Inflammatory macrophage treated with lipopolysaccharide for 1 hour (primary cell): ENCODE measurements around the gene CFAP100.

Source experiments
- DNase-seq, 2 donors: peaks; one replicate each; pipeline ENCODE4 v3.0.0-alpha.2; 2020 to 2022

CFAP100 gene

DNA sequence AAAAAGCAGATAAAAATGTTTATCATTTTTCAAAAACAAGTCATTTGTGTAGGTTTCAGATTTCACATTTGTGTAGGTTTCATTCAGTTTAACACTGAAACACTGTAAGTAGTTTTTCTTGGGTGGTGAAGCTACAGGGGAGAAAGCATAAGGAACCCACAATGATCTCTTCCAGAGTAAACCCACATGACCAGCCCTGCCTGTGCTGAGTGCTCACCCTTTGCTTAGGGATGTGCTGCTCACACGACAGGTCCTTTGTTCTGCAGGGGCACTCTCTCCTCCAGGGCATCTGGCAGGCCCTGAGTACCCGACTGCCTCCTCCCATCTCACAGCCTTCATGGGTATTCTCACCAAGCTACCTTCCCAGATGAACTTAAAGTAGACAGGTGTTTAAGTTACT, 52.1 kb downstream of the CFAP100 start:
- DNase-seq, result no peak

DNA sequence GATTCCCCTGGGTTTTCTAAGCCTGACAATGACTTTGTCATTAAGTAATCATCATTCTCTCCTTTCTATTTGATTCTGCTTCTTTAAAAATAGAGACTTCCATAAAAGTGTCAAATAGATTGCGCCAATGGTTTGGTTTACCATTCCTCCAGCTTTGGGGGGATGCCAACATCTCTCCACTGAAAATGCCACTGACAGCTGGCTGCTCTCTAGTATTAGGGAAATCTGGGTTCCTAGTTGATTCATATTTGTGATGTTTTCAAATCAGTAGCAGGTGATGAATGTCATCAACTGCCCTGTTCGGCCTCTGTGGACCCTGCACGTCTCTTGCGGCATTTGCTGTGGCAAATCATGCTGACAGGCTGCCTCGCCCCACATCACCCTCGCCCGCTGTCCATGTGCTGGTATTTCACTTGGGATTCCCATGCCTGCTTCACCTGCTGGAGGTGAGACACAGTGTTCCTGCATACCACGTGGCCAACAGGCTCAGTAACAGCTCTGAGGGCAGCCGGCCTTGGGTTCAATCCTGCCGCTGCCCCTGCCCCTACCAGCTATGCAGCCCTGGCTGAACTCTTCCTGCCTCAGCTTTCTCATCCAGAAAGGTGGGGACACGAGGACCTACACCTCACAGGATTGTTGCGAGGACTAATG, 52.9 kb downstream of the CFAP100 start:
- DNase-seq, result no peak

GRCh38 chr3:126448136-126448892, 53.6 kb downstream of the CFAP100 start:
- no peak for DNase-seq

- no peak for DNase-seq
These were observed 54.1 kb downstream of the CFAP100 start for GRCh38 chr3:126448893-126449180.

DNA sequence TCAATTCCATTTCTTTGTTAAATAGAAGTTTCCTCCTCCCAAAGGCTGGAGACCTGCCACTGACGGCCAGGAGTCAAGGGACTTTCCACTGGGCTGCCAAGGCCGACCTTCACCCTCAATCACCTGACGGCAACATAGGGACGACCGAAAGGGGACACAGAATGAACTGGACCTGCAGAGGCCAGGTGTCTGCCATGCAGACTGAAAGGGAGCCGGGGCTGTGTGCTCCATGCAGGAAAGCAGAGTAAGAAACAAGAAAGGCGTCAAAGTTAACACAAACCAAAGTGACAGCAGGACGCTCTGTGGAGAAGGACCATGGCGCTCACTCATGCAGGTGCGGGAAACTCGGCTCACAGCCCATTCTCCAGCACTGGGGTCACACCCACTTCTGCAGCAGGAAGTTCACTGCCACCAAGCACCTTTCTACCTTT, 54.9 kb downstream of the CFAP100 start:
- no peak for DNase-seq

- DNase-seq, result no peak
These were observed 55.5 kb downstream of the CFAP100 start for GRCh38 chr3:126450219-126450618.

DNA sequence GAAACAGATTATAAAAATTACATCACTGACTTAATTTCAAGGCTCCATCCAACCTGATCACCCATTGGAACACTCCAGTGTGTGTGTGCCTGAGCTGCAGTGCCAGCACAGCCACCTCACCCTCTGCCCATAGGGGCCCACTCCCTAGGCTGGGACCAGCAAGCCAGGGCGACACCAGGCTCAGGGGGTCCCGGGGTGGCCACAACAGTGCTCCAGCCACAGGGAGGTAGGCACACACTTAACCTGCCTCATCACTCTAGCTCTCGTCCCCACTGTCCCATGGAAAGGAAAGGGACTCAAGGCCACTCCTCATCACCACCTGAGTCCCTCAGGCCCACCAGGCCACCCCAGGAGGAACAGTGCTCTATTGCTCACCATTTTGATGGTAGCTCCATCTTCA, 56.0 kb downstream of the CFAP100 start:
- no peak for DNase-seq

GRCh38 chr3:126451511-126451910, 56.8 kb downstream of the CFAP100 start:
- no peak for DNase-seq

- DNase-seq, result no peak
These were observed 57.5 kb downstream of the CFAP100 start for GRCh38 chr3:126452213-126452612.

GRCh38 chr3:126454025-126454424, 59.3 kb downstream of the CFAP100 start:
- DNase-seq, result no peak

DNA sequence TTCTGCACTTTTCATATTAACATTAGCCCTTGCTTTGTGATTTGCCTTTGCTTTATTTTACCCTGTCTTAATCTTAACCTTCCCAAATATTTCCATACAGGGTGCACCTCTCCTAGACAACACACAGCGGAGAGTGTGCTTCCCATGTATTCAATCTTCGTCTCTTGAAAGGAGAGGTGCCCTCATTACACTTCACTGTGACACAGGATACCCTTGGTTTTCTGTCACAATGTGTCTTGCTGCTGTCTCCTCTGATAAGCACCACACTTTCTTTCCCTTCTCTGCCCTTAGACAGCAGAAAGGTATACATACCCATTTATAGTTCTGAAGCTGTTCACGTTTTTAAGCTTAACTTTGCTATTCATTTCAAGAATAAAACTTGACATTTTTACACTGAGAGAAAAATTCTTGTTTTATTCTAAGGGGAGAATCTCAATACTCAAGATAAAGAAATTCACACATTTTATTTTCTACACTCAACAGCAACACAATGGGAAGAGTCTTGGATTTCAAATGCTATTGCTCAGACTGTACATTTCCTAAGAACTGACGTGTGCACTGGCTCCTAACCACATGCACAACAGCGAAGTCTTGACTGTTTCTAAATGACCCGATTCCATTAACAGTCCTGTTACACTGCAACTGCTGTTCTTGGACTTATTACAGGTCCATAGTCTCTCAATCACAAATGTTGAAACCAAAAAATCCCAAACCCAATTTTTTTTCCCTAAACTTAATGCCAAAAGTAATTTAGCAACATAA, 59.9 kb downstream of the CFAP100 start:
- DNase-seq, result no peak

GRCh38 chr3:126456211-126456610, 61.5 kb downstream of the CFAP100 start:
- no peak for DNase-seq

- DNase-seq, result no peak
These were observed 62.2 kb downstream of the CFAP100 start for GRCh38 chr3:126456766-126457388.

DNA sequence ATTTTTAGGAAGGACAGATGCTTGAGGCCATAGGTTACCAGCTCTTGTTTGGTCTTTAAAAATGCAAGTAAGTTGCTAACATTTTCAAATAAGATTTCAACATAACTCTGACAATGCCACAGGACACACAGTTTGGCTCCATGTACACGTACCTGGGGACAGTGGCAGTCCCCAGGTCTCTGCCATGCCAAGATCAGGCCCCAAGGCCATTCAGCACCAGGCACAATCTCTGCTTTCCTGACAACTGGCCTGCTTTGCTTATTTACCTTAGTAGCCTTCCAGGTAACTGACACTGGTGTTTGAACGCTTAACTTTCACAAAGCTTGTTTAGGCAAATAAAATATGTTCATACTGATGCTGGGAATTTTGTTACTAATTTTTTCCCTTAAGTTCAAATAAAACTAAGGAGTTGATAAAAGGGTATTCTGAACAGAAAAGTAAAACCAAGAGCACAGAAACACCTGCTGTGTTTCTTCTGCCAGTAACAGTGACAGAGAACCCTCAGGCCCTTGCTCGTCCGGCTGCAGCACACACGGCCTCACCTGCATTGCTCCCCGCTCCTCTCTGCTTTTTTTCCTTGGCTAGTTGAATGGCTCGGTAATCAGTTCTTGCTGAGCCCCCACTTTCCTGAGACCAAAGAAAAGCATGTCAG, 64.5 kb downstream of the CFAP100 start:
- no peak for DNase-seq

GRCh38 chr3:126459763-126460127, 65.0 kb downstream of the CFAP100 start:
- no peak for DNase-seq

GRCh38 chr3:126460381-126460780, 65.7 kb downstream of the CFAP100 start:
- no peak for DNase-seq

DNA sequence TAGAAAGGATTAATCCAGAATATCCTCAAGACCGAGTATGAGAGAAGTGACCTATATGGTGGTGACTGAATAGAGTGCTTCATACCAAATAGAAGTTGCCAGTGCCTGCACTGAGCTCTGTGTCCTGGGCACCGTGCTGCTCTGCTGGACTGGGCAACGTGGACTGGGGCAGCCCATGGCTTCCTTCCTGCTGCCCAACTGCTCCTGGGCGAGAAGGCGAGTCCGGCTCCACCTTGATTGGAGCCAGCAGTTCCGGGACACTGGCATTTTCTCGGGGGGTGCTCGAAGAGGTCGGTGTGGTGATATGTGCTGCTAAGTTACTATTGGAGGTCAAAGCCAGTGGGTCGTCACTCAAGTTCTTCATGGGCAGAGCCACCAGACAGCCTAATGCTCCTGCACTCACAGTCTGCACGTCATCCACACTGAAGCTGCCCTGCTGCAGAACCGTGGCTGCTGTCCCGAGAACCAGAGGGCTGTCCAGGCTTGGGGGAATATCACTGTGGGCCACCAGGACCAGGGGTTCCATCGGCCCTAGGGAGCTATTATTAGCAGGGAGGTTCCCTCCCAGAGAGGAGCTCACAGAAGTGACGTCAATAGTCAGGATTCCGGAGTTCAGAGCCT, 66.9 kb downstream of the CFAP100 start:
- DNase-seq, result no peak

DNA sequence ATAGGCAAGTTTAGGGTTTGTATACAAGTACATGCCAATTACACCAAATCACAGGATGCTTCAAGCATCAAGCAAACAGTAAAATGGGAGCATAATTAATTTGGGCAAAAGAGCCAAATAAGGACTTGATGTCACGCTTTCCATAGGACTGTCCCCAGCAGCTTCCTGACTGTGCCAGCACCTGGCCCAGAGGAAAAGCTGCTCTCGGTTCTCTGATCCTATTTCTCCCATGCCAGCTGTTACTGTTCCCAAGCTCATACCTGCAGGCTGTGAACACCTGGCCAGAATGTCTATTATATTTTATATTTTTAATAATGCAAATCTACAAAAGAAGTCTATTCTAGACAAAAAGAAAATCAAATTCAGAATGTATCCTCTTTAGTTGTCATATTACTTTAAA, 68.8 kb downstream of the CFAP100 start:
- no peak for DNase-seq

DNA sequence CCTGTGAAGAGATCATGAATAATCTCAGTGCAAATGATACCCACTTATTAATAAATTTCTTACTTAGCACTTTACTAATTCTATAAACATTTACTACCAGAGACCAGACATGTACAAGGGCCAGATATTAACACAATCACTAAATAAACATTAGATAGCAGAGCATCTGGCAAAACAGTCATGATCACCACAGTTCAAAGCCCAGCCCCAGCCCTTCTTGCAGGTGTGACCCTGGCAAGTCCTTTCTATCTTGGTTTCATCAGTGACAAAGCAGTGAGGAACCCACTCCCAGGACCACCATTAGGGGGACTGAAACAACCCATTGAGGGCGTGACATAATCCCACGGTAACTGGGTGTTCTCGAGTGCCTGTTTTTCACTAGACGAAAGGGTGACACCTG, 69.4 kb downstream of the CFAP100 start:
- DNase-seq, result no peak

DNA sequence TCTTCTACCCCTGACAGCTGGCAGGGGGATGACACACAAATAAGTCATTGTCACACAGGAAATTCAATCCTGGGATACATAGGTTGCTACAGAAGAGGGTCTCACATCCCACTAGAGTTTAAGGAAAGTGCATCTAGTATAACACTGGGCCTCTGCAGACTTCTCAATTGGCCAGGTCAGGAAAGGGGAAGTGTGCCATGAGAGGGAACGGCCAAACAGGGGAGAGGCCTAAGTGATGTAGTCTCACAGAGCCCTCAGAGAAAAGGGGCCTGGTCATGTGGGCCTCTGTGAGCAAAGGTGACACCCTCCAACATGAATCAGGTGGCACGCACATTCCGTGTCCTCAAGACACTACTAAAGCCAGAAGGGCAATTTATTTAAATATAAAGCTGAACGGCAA, 69.8 kb downstream of the CFAP100 start:
- peak; percentile 25 to 28 for DNase-seq

GRCh38 chr3:126464997-126465396, 70.3 kb downstream of the CFAP100 start:
- no peak for DNase-seq

DNA sequence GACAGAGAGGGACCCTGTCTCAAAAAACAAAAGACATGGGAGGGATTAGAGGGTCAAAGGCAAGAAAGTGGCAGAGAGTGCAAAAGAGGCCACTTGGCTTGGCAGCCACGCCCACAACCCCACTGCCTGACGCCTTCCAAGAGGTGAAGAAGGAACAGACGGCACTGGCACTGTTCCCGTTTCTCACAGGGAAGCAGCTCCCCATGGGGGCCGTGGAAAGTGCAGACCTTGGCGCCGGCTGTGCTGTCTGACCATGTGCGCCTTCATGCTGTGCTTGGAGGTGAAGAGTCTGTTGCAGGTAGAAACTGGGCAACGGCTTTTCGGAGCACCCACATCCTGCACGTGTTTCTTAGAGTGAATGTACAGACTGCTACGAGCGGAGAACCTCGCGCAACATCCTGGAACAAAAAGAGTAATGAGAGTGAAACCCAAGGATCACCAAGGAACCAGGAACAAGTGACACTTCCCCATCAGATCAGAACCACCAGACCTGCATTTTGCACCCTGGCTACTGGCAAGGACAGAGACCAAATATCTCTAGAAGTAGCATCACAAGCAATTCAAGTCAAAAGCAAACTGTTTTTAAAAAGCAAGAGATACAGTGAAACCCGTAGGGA, 71.3 kb downstream of the CFAP100 start:
- peak; percentile 62 for DNase-seq
